ENCODE results near the gene KDM4C. TPM values are rescaled to one million over a fixed set of nuclear protein-coding genes. Genes with fewer than 3 reads are reported as not detected.

The KDM4C gene
- total RNA-seq, 4 donors from 2014 or later: 32.3 to 41.4 (median 35.3) TPM

DNA sequence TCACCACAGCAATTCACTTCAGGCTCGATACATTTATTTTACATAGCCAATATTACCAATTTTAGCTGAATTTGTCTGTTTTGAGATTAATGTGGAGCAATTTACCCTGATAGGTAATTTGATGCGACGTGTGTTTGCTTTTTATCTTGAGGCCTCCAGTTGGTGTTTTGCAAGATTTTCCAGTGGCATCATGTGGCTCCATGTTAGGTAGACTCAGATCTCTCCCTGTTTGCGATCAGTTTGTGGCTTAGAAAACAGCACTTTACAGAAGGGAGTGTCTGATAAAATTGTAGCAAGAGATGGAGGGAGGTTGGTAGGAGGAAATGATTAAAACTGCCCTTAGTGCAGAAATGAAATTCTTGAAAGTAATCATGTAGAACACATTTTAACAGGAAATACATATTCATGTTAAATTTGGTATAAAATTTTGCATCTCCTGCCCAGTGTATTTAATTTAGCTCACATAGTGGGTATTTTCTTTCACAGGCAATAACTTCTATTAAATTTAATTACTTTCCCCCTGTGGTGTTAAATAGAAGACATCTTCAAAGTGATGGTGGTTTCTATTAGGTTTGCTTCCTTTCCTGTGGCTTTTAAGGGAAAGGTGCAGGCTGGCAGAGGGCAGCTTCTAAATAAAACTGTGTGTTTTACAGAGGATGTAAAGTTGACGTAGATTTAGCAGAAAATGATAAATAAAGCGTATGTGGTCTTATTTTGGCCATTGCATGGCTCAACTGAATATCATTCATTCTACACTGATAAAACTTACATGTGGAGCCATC is 135.8 kb downstream of the KDM4C start:
- no peak for DNase-seq (ENCODE audit: low spot score in 2 of 2)
- no peak overlapping the region for H3K4me3 ChIP-seq (ENCODE audit: low read depth, poor library complexity, severe bottlenecking)
- WGBS, 2 donors: 95% methylated on average over 6 of the region's 6 CpGs
- TF ChIP-seq, protein P1, sequence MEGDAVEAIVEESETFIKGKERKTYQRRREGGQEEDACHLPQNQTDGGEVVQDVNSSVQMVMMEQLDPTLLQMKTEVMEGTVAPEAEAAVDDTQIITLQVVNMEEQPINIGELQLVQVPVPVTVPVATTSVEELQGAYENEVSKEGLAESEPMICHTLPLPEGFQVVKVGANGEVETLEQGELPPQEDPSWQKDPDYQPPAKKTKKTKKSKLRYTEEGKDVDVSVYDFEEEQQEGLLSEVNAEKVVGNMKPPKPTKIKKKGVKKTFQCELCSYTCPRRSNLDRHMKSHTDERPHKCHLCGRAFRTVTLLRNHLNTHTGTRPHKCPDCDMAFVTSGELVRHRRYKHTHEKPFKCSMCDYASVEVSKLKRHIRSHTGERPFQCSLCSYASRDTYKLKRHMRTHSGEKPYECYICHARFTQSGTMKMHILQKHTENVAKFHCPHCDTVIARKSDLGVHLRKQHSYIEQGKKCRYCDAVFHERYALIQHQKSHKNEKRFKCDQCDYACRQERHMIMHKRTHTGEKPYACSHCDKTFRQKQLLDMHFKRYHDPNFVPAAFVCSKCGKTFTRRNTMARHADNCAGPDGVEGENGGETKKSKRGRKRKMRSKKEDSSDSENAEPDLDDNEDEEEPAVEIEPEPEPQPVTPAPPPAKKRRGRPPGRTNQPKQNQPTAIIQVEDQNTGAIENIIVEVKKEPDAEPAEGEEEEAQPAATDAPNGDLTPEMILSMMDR (IDR thresholded peaks at IDR 0.05): no peak
- TF ChIP-seq POLR2A (IDR thresholded peaks at IDR 0.05): no peak
- intact Hi-C loops (cut with DNase I; ENCODE audit: low total_unique reads): no loop called here

DNA sequence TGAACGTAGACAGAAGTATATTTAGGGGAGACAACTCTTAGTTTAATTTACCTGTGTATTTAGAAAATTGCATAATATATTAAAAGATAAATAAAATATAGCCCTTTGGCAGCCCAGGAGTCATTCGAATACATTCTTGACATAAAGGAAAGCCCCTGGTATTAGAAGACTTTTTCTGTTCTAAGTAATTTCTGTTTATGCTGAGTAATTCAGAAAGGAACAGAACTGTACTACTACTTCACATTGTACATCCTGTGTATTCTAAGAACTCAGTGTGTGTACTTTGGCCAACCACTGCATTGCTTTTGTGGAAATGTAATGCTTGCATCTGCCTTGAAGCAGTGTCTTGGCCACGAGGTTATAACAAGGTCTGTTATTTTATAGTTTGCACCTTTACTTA is 136.4 kb downstream of the KDM4C start:
- no peak for DNase-seq (ENCODE audit: low spot score in 2 of 2)
- intact Hi-C loops (cut with DNase I; ENCODE audit: low total_unique reads): no loop called here
- H3K4me3 ChIP-seq (ENCODE audit: low read depth, poor library complexity, severe bottlenecking): no peak overlapping the region
- 77 to 82% methylated on average over 3 of the region's 3 CpGs for WGBS, 2 donors
- TF ChIP-seq, protein P1 (IDR thresholded peaks at IDR 0.05): no peak
- no peak for TF ChIP-seq POLR2A (IDR thresholded peaks at IDR 0.05)

DNA sequence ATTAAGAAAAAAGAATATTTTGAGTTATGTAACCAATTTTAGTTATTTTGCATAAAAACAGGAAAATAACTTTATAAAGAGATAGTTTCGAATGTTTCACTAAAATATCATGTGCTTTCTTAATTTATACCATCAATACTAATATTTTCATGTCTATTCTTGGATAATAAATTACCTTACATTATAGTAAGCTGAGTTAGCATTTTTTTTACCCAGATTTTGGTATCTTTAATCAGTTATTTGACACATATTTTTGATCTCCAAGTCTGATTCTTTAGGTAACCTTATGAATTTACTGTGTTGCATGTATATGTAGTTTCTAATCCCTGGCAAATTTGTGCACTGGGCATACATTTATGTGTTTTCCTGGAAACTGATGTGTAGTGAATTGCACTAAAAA is 138.0 kb downstream of the KDM4C start:
- intact Hi-C loops (cut with DNase I; ENCODE audit: low total_unique reads): no loop called here
- WGBS, 2 donors: 96 to 100% methylated on average over 1 of the region's 1 CpG
- H3K4me3 ChIP-seq (ENCODE audit: low read depth, poor library complexity, severe bottlenecking): no peak overlapping the region
- no peak for DNase-seq (ENCODE audit: low spot score in 2 of 2)
- no peak for TF ChIP-seq POLR2A (IDR thresholded peaks at IDR 0.05)
- TF ChIP-seq, protein P1 (IDR thresholded peaks at IDR 0.05): no peak

DNA sequence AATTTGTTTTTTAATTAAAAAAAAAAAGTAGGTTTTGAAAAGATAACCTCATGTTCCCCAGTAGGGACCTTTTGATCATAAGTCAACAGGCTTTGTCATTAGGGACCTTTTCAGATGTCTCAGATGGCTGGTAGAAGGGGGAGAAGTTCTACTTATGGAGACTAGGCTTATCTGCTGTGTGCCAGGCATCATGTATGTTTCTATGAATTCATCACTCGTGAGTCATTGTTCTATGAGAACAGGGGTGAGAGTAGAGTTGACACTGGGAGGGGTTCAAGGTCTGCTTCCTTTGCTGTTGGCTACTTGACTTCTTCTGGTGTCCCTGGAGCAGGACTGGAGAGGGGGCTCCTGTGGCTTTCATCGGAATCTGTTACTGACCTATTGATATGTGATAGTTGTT is 138.8 kb downstream of the KDM4C start:
- 92 to 97% methylated on average over 2 of the region's 2 CpGs for WGBS, 2 donors
- H3K4me3 ChIP-seq (ENCODE audit: low read depth, poor library complexity, severe bottlenecking): no peak overlapping the region
- intact Hi-C loops (cut with DNase I; ENCODE audit: low total_unique reads): no loop called here
- TF ChIP-seq, protein P1 (IDR thresholded peaks at IDR 0.05): no peak
- TF ChIP-seq POLR2A (IDR thresholded peaks at IDR 0.05): no peak
- DNase-seq (ENCODE audit: low spot score in 2 of 2): no peak

DNA sequence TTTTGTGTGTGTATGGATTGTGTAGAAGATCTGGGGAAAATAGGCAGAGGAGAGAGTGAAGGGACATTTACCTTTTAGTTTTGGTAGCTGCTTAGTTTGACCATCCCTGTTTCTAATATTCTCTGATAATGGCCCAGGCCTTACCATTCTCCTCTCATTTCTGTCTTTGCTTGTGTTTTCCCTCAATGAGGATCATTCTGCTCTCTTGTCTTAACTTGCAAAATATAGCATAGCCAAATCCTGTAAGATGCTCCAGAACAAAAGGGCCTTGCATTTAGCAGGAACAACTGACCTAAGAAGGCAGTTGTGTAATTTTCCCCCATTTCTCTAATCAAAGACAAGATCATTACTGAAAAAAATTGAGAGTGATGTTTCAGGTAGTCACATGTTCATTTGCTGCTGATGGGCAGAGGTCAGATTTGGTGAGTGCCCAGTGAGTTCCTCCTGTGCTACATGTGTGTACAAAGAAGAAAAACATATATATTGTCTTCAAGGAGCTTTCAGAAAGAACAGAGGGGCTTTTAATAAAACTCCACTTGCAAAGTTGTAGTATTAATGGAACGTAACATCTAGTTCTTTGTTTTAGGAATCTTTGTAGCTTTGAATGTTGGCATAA is 139.5 kb downstream of the KDM4C start:
- 88 to 90% methylated on average over 1 of the region's 1 CpG for WGBS, 2 donors
- DNase-seq (ENCODE audit: low spot score in 2 of 2): no peak
- intact Hi-C loops (cut with DNase I; ENCODE audit: low total_unique reads): no loop called here
- no peak overlapping the region for H3K4me3 ChIP-seq (ENCODE audit: low read depth, poor library complexity, severe bottlenecking)
- TF ChIP-seq POLR2A (IDR thresholded peaks at IDR 0.05): no peak
- TF ChIP-seq, protein P1 (IDR thresholded peaks at IDR 0.05): no peak
